Measurements from ENCODE around the gene LRRC8D. TPM values are rescaled to one million over a fixed set of nuclear protein-coding genes. Genes with fewer than 3 reads are reported as not detected.
A peak's percentile ranks its signal among the peaks of the same experiment; 100 is the strongest.

The LRRC8D gene
- total and polyA plus RNA-seq, 9 of the 15 experiments (the other 6 are each of a cell fraction or from before 2014, with no cell fraction given), result 3.4 to 53.9 (median 15.9) TPM

DNA sequence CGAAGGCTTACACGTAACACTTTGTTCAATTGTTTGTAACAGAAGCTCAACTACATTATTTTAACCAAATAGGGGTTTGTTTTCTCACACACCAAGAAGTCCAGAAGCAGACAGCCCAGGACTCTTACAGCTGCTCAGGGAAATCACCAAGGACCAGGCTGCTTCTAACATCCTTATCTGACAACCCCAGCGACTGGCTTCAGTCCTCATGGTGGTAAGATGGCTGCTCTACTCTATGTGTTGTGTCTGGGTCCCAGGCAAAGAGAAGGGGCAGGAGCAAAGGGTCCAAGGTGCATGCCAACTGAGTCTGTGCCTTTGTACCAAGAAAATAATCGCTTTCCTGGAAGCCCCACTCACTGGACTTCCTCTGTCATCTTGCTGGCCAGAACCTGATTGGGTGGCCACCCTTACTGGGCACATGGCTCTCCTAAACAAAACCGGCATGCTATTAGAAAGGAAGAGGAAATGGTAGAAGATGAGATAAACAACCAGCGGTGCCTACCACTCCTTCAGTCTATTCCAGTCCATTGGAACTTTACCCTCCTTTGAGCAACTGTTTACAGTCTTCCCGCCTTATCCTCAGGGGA lies 34.1 kb upstream of the LRRC8D start (continued):
- TF ChIP-seq TAL1 (IDR thresholded peaks at IDR 0.05), result peak; percentile 92
- peak; percentile 41; the same call in 1 of the 2 replicates for TF ChIP-seq EP400 (IDR thresholded peaks at IDR 0.05)
- TF ChIP-seq MTA2 (IDR thresholded peaks at IDR 0.05; ENCODE audit: low read depth), result peak; percentile 81
- TF ChIP-seq JUND (IDR thresholded peaks at IDR 0.05; ENCODE audit: borderline replicate concordance, low read depth, low read length), result no peak
- no peak; the same call in 2 of the 3 replicates for TF ChIP-seq JUND (tag; IDR thresholded peaks at IDR 0.05; ENCODE audit: borderline replicate concordance, low read depth, low read length)
- no peak for TF ChIP-seq POLR3A (IDR thresholded peaks at IDR 0.05; ENCODE audit: borderline replicate concordance, extremely low read depth, insufficient read depth, insufficient read length)
- TF ChIP-seq, protein P1, sequence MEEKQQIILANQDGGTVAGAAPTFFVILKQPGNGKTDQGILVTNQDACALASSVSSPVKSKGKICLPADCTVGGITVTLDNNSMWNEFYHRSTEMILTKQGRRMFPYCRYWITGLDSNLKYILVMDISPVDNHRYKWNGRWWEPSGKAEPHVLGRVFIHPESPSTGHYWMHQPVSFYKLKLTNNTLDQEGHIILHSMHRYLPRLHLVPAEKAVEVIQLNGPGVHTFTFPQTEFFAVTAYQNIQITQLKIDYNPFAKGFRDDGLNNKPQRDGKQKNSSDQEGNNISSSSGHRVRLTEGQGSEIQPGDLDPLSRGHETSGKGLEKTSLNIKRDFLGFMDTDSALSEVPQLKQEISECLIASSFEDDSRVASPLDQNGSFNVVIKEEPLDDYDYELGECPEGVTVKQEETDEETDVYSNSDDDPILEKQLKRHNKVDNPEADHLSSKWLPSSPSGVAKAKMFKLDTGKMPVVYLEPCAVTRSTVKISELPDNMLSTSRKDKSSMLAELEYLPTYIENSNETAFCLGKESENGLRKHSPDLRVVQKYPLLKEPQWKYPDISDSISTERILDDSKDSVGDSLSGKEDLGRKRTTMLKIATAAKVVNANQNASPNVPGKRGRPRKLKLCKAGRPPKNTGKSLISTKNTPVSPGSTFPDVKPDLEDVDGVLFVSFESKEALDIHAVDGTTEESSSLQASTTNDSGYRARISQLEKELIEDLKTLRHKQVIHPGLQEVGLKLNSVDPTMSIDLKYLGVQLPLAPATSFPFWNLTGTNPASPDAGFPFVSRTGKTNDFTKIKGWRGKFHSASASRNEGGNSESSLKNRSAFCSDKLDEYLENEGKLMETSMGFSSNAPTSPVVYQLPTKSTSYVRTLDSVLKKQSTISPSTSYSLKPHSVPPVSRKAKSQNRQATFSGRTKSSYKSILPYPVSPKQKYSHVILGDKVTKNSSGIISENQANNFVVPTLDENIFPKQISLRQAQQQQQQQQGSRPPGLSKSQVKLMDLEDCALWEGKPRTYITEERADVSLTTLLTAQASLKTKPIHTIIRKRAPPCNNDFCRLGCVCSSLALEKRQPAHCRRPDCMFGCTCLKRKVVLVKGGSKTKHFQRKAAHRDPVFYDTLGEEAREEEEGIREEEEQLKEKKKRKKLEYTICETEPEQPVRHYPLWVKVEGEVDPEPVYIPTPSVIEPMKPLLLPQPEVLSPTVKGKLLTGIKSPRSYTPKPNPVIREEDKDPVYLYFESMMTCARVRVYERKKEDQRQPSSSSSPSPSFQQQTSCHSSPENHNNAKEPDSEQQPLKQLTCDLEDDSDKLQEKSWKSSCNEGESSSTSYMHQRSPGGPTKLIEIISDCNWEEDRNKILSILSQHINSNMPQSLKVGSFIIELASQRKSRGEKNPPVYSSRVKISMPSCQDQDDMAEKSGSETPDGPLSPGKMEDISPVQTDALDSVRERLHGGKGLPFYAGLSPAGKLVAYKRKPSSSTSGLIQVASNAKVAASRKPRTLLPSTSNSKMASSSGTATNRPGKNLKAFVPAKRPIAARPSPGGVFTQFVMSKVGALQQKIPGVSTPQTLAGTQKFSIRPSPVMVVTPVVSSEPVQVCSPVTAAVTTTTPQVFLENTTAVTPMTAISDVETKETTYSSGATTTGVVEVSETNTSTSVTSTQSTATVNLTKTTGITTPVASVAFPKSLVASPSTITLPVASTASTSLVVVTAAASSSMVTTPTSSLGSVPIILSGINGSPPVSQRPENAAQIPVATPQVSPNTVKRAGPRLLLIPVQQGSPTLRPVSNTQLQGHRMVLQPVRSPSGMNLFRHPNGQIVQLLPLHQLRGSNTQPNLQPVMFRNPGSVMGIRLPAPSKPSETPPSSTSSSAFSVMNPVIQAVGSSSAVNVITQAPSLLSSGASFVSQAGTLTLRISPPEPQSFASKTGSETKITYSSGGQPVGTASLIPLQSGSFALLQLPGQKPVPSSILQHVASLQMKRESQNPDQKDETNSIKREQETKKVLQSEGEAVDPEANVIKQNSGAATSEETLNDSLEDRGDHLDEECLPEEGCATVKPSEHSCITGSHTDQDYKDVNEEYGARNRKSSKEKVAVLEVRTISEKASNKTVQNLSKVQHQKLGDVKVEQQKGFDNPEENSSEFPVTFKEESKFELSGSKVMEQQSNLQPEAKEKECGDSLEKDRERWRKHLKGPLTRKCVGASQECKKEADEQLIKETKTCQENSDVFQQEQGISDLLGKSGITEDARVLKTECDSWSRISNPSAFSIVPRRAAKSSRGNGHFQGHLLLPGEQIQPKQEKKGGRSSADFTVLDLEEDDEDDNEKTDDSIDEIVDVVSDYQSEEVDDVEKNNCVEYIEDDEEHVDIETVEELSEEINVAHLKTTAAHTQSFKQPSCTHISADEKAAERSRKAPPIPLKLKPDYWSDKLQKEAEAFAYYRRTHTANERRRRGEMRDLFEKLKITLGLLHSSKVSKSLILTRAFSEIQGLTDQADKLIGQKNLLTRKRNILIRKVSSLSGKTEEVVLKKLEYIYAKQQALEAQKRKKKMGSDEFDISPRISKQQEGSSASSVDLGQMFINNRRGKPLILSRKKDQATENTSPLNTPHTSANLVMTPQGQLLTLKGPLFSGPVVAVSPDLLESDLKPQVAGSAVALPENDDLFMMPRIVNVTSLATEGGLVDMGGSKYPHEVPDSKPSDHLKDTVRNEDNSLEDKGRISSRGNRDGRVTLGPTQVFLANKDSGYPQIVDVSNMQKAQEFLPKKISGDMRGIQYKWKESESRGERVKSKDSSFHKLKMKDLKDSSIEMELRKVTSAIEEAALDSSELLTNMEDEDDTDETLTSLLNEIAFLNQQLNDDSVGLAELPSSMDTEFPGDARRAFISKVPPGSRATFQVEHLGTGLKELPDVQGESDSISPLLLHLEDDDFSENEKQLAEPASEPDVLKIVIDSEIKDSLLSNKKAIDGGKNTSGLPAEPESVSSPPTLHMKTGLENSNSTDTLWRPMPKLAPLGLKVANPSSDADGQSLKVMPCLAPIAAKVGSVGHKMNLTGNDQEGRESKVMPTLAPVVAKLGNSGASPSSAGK (IDR thresholded peaks at IDR 0.05), result peak; percentile 58
- TF ChIP-seq, protein P2, sequence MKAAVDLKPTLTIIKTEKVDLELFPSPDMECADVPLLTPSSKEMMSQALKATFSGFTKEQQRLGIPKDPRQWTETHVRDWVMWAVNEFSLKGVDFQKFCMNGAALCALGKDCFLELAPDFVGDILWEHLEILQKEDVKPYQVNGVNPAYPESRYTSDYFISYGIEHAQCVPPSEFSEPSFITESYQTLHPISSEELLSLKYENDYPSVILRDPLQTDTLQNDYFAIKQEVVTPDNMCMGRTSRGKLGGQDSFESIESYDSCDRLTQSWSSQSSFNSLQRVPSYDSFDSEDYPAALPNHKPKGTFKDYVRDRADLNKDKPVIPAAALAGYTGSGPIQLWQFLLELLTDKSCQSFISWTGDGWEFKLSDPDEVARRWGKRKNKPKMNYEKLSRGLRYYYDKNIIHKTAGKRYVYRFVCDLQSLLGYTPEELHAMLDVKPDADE (conservative IDR thresholded peaks at IDR 0.05; ENCODE audit: control insufficient read depth, low read depth, low read length), result 0 out of 2 replicates have a peak, but pooled peaks have one; percentile 40
- TF ChIP-seq MECOM (CRISPR knock-in tag; IDR thresholded peaks at IDR 0.05), result no peak
- no peak for TF ChIP-seq ZNF174 (CRISPR knock-in tag; IDR thresholded peaks at IDR 0.05)
- TF ChIP-seq, protein P3, sequence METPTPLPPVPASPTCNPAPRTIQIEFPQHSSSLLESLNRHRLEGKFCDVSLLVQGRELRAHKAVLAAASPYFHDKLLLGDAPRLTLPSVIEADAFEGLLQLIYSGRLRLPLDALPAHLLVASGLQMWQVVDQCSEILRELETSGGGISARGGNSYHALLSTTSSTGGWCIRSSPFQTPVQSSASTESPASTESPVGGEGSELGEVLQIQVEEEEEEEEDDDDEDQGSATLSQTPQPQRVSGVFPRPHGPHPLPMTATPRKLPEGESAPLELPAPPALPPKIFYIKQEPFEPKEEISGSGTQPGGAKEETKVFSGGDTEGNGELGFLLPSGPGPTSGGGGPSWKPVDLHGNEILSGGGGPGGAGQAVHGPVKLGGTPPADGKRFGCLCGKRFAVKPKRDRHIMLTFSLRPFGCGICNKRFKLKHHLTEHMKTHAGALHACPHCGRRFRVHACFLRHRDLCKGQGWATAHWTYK (CRISPR knock-in tag; IDR thresholded peaks at IDR 0.05), result no peak
- peak; percentile 48; the same call in 1 of the 2 replicates for TF ChIP-seq FOXM1 (IDR thresholded peaks at IDR 0.05; ENCODE audit: low read depth)
- no peak for TF ChIP-seq FOXM1 (CRISPR knock-in tag; IDR thresholded peaks at IDR 0.05; ENCODE audit: low read depth)
- TF ChIP-seq ELF4 (CRISPR knock-in tag; IDR thresholded peaks at IDR 0.05), result no peak
- peak; percentile 42; the same call in 1 of the 2 replicates for TF ChIP-seq TRIM28 (IDR thresholded peaks at IDR 0.05)
